H1 (cell line): ENCODE data around the gene MRRF. TPM values are rescaled to one million over a fixed set of nuclear protein-coding genes. Genes with fewer than 3 reads are reported as not detected.

Experiments
- CTCF ChIA-PET: fragments of 300-600 bp; sonication (Branson Sonifier 250); formaldehyde crosslinking; loops from one replicate; lab custom pipeline; 2021; ENCODE audit not compliant: partially characterized antibody; lab: Charles Lee
- POLR2A ChIA-PET: fragments of 300-600 bp; sonication (Branson Sonifier 250); formaldehyde crosslinking; loops from one replicate; lab custom pipeline; 2021; ENCODE audit warnings: inconsistent platforms; ENCODE audit not compliant: partially characterized antibody; lab: Charles Lee
- DNase-seq, 2 experiments: peaks; one replicate each; pipeline versions ENCODE4 v3.0.0 to v3.0.0-alpha.2; 2010 to 2022; ENCODE audit warnings: low spot score in 2 of 2, low read depth in 1 of 2, mixed read lengths in 1 of 2
- FAIRE-seq: peaks from 2 replicates; lab custom pipeline; 2011; peaks lifted over from hg19 to GRCh38; lab: Jason Lieb, UNC
- H2AFZ ChIP-seq: 2 replicates; pipeline ENCODE4 v1.8.1; 2012; ENCODE audit warnings: low read length, inconsistent platforms
- H2AK5ac ChIP-seq: 2 replicates; pipeline ENCODE4 v1.6.1; 2013; ENCODE audit warnings: low read depth, low read length
- H2BK120ac ChIP-seq: replicated peaks from 2 replicates; pipeline ENCODE3; 2013; ENCODE audit warnings: low read depth, low read length, inconsistent platforms
- H2BK12ac ChIP-seq: 2 replicates; pipeline ENCODE4 v1.6.1; 2013; ENCODE audit warnings: low read depth, low read length
- H2BK15ac ChIP-seq: 2 replicates; pipeline ENCODE4 v1.6.1; 2013; ENCODE audit warnings: low read length
- H2BK20ac ChIP-seq: 2 replicates; pipeline ENCODE4 v1.6.1; 2013; ENCODE audit warnings: low read length
- H2BK5ac ChIP-seq: 2 replicates; pipeline ENCODE4 v1.6.1; 2013; ENCODE audit warnings: low read depth, low read length
- H3K14ac ChIP-seq: 2 replicates; pipeline ENCODE4 v1.6.1; 2013; ENCODE audit warnings: inconsistent platforms; ENCODE audit not compliant: insufficient read length
- H3K18ac ChIP-seq: 2 replicates; pipeline ENCODE4 v1.6.1; 2013; ENCODE audit warnings: low read length; ENCODE audit errors: extremely low read depth
- H3K23ac ChIP-seq: 2 replicates; pipeline ENCODE4 v1.6.1; 2013; ENCODE audit warnings: inconsistent platforms; ENCODE audit not compliant: insufficient read length
- H3K23me2 ChIP-seq: 2 replicates; pipeline ENCODE4 v1.6.1; 2013; ENCODE audit warnings: low read depth, low read length
- H3K27ac ChIP-seq: 2 replicates; pipeline ENCODE4 v1.6.1; 2011; ENCODE audit warnings: low read depth, low read length, inconsistent platforms
- H3K27me3 ChIP-seq, 4 experiments: replicated peaks in 1 of 4; 1 replicate in 1 of 4; 2 replicates in 3 of 4; pipeline versions ENCODE4 v1.6.1 to v1.8.1; 2011 to 2013; ENCODE audit warnings: low read length in 3 of 4, mild to moderate bottlenecking in 3 of 4, inconsistent platforms in 2 of 4, mixed read lengths in 2 of 4, moderate library complexity in 1 of 4; ENCODE audit not compliant: control insufficient read depth in 3 of 4, insufficient read depth in 3 of 4; ENCODE audit errors: extremely low read depth in 1 of 4
- H3K36me3 ChIP-seq, 4 experiments: 2 replicates each; pipeline versions ENCODE4 v1.6.1 to v1.8.1; 2011 to 2013; ENCODE audit warnings: mild to moderate bottlenecking in 4 of 4, low read length in 3 of 4, moderate library complexity in 2 of 4, control low read depth in 1 of 4, inconsistent platforms in 1 of 4; ENCODE audit not compliant: insufficient read depth in 4 of 4, control insufficient read depth in 2 of 4
- H3K4ac ChIP-seq: replicated peaks from 2 replicates; pipeline ENCODE3; 2013; ENCODE audit warnings: low read length, low read depth, mixed read lengths, inconsistent platforms; ENCODE audit not compliant: insufficient read length
- H3K4me1 ChIP-seq, 4 experiments: replicated peaks in 1 of 4; 1 replicate in 1 of 4; 2 replicates in 3 of 4; pipeline versions ENCODE4 v1.6.1 to v1.8.1; 2011 to 2013; ENCODE audit warnings: low read length in 3 of 4, inconsistent platforms in 2 of 4, mixed read lengths in 1 of 4; ENCODE audit not compliant: insufficient read depth in 4 of 4, control insufficient read depth in 3 of 4
- H3K4me2 ChIP-seq, 2 experiments: 2 replicates each; pipeline versions ENCODE4 v1.6.1 to v1.8.1; 2011 to 2013; ENCODE audit warnings: low read depth in 2 of 2, low read length in 2 of 2, control low read depth in 1 of 2, inconsistent platforms in 1 of 2, mild to moderate bottlenecking in 1 of 2; ENCODE audit not compliant: insufficient read depth in 1 of 2
- H3K4me3 ChIP-seq, 4 experiments: fragments of 200-600, 300-600 bp in 1 of 4; sonication (generic), shearing (Covaris generic), sonication (Bioruptor Twin) in 1 of 4; 2 replicates each; pipeline versions ENCODE4 v1.5.1 to v1.8.1; 2011 to 2016; ENCODE audit warnings: low read length in 4 of 4, low read depth in 3 of 4, control low read depth in 2 of 4, inconsistent platforms in 2 of 4, mild to moderate bottlenecking in 2 of 4, mixed read lengths in 1 of 4, moderate library complexity in 1 of 4; ENCODE audit not compliant: insufficient read depth in 2 of 4; ENCODE audit errors: extremely low read depth in 1 of 4
- H3K56ac ChIP-seq: replicated peaks from 2 replicates; pipeline ENCODE3; 2013; ENCODE audit warnings: low read depth, mild to moderate bottlenecking, mixed read lengths, low read length, inconsistent platforms; ENCODE audit not compliant: insufficient read length
- H3K79me1 ChIP-seq: 2 replicates; pipeline ENCODE4 v1.6.1; 2013; ENCODE audit warnings: low read depth, low read length, control low read depth
- H3K79me2 ChIP-seq, 2 experiments: 2 replicates each; pipeline versions ENCODE4 v1.6.1 to v1.8.1; 2012 to 2013; ENCODE audit warnings: low read length in 2 of 2, mild to moderate bottlenecking in 2 of 2, inconsistent platforms in 1 of 2; ENCODE audit not compliant: insufficient read depth in 2 of 2, control insufficient read depth in 1 of 2
- H3K9ac ChIP-seq, 4 experiments: replicated peaks in 1 of 4; 1 replicate in 1 of 4; 2 replicates in 3 of 4; pipeline versions ENCODE4 v1.6.1 to v1.8.1; 2011 to 2013; ENCODE audit warnings: low read depth in 3 of 4, low read length in 3 of 4, control low read depth in 2 of 4, mild to moderate bottlenecking in 2 of 4, moderate library complexity in 2 of 4, inconsistent platforms in 1 of 4; ENCODE audit errors: extremely low read depth in 1 of 4
- H3K9me3 ChIP-seq, 2 experiments: 2 replicates each; pipeline versions ENCODE4 v1.6.1 to v1.8.1; 2012 to 2013; ENCODE audit warnings: mild to moderate bottlenecking in 2 of 2, moderate library complexity in 2 of 2, control low read depth in 1 of 2, inconsistent platforms in 1 of 2, low read depth in 1 of 2, low read length in 1 of 2, mixed read lengths in 1 of 2; ENCODE audit not compliant: insufficient read depth in 2 of 2
- H4K20me1 ChIP-seq, 2 experiments: replicated peaks in 1 of 2; 2 replicates each; pipeline versions ENCODE3 to v1.8.1; 2011 to 2013; ENCODE audit warnings: inconsistent platforms in 2 of 2, low read length in 2 of 2, mild to moderate bottlenecking in 1 of 2; ENCODE audit not compliant: insufficient read depth in 2 of 2, control insufficient read depth in 1 of 2
- H4K5ac ChIP-seq: 2 replicates; pipeline ENCODE4 v1.6.1; 2013; ENCODE audit warnings: low read length, low read depth, mixed read lengths, inconsistent platforms; ENCODE audit not compliant: insufficient read length
- H4K8ac ChIP-seq: 2 replicates; pipeline ENCODE4 v1.8.0; 2013; ENCODE audit warnings: mild to moderate bottlenecking, moderate library complexity, low read length, inconsistent platforms; ENCODE audit not compliant: insufficient read depth; ENCODE audit errors: extremely low read depth
- H4K91ac ChIP-seq: replicated peaks from 2 replicates; pipeline ENCODE3; 2013; ENCODE audit warnings: low read length, mixed read lengths, inconsistent platforms; ENCODE audit not compliant: insufficient read length
- JUN ChIP-seq: IDR thresholded peaks from 2 replicates; pipeline ENCODE4 v1.6.1; 2011; ENCODE audit warnings: low read depth, mild to moderate bottlenecking, improper control_type of control experiment, low read length
- KDM5A ChIP-seq: fragments of 200-600 bp; IDR thresholded peaks from 2 replicates; pipeline ENCODE4 v1.7.1; 2012; ENCODE audit warnings: mild to moderate bottlenecking, low read length, inconsistent platforms, mixed read lengths
- RXRA ChIP-seq: IDR thresholded peaks from 2 replicates; pipeline ENCODE4 v1.6.1; 2011; ENCODE audit warnings: low read depth, mild to moderate bottlenecking, low read length, moderate library complexity; ENCODE audit not compliant: insufficient read depth
- SAP30 ChIP-seq: fragments of 300-600 bp; sonication (generic); IDR thresholded peaks from 2 replicates; pipeline ENCODE4 v1.7.1; 2012; ENCODE audit warnings: low read length, moderate library complexity, mild to moderate bottlenecking, inconsistent platforms; ENCODE audit not compliant: insufficient read depth, insufficient replicate concordance
- TCF12 ChIP-seq: IDR thresholded peaks from 2 replicates; pipeline ENCODE4 v1.6.1; 2011; ENCODE audit warnings: low read depth, mild to moderate bottlenecking, low read length
- YY1 ChIP-seq: IDR thresholded peaks from 2 replicates; pipeline ENCODE4 v1.6.1; 2011; ENCODE audit warnings: low read depth, mild to moderate bottlenecking, low read length
- WGBS, 2 experiments: shearing (Covaris generic) in 1 of 2; methylation state at CpG; one replicate each; pipeline versions ENCODE4 v1.1.6 to v1.1.7; 2013 to 2015; ENCODE audit warnings: low lambda C conversion rate in 2 of 2, mixed read lengths in 2 of 2, inconsistent platforms in 1 of 2, low coverage in 1 of 2, missing lambda C conversion rate in 1 of 2; ENCODE audit not compliant: insufficient replicate concordance in 2 of 2, insufficient coverage in 1 of 2, insufficient read length in 1 of 2; ENCODE audit errors: extremely low coverage in 1 of 2, missing lambda C conversion rate in 1 of 2; 5-methylcytosine and 5-hydroxymethylcytosine counted together
- long read RNA-seq, 2 experiments: library from RNA in 1 of 2; library from capped mRNA in 1 of 2; stranded (forward); transcript quantifications; one replicate each; pipeline ENCODE4 v2.0.0, GENCODE V29; 2021; ENCODE audit warnings: inconsistent platforms in 1 of 2
- polyA minus RNA-seq, 3 experiments: library from RNA; depleted of rRNA, polyadenylated mRNA; stranded (reverse); fragments of >200 nt; gene quantifications; 1 replicate in 2 of 3; 2 replicates in 1 of 3; pipeline ENCODE4 v1.2.3, GENCODE V29; 2011
- polyA plus RNA-seq, 7 experiments: library from polyadenylated mRNA; depleted of rRNA in 3 of 7; stranded (reverse) in 5 of 7; unstranded in 2 of 7; fragments of >200 nt in 5 of 7; fragments of 200-250 nt in 2 of 7; gene quantifications; 1 replicate in 5 of 7; 2 replicates in 1 of 7; 4 replicates in 1 of 7; pipeline versions ENCODE4 v1.2.1 to v1.2.3, GENCODE V29; 2011 to 2013; ENCODE audit warnings: missing spikeins in 2 of 7, mixed read lengths in 2 of 7
- total RNA-seq: library from RNA; stranded (reverse); fragmentation: NEBNext Ultra II Directional; extraction: Animal tissue kit (Norgen Biotek cat#: 25700); gene quantifications from 2 replicates; pipeline ENCODE4 v1.2.1, GENCODE V29; 2021

The MRRF gene, protein sequence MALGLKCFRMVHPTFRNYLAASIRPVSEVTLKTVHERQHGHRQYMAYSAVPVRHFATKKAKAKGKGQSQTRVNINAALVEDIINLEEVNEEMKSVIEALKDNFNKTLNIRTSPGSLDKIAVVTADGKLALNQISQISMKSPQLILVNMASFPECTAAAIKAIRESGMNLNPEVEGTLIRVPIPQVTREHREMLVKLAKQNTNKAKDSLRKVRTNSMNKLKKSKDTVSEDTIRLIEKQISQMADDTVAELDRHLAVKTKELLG
- total RNA-seq, result 42.2 and 47.8 TPM in 2 replicates
- polyA plus RNA-seq (2011; rRNA removed), result 16.7 and 29.4 TPM in 2 replicates
- 34.9 TPM for polyA plus RNA-seq (2011; cell fraction: cytosol; rRNA removed)
- polyA plus RNA-seq (2011; cell fraction: nucleus; rRNA removed), result 35.9 TPM
- polyA plus RNA-seq (2012, experiment 1 of 2), result 33.0 to 43.0 TPM (median 39.6 TPM) in 4 replicates
- 8.0 TPM for polyA plus RNA-seq (2012, experiment 2 of 2)
- polyA plus RNA-seq (2013, experiment 1 of 2), result 41.6 TPM
- polyA plus RNA-seq (2013, experiment 2 of 2), result 37.7 TPM
- polyA minus RNA-seq (2011; rRNA and poly(A)+ RNA removed), result 52.5 and 65.8 TPM in 2 replicates
- 20.6 TPM for polyA minus RNA-seq (2011; cell fraction: cytosol; rRNA and poly(A)+ RNA removed)
- polyA minus RNA-seq (2011; cell fraction: nucleus; rRNA and poly(A)+ RNA removed), result 51.0 TPM
- long read RNA-seq, experiment 1, full-length matches to known transcripts, result 6 of 31 reads
- long read RNA-seq, experiment 1, partial matches to known transcripts, result 18 of 31 reads
- long read RNA-seq, experiment 1, other reads (novel, unspliced or antisense), result 7 of 31 reads
- long read RNA-seq, experiment 2, full-length matches to known transcripts, result 24 of 46 reads
- long read RNA-seq, experiment 2, partial matches to known transcripts, result 8 of 46 reads
- long read RNA-seq, experiment 2, other reads (novel, unspliced or antisense), result 14 of 46 reads

DNA sequence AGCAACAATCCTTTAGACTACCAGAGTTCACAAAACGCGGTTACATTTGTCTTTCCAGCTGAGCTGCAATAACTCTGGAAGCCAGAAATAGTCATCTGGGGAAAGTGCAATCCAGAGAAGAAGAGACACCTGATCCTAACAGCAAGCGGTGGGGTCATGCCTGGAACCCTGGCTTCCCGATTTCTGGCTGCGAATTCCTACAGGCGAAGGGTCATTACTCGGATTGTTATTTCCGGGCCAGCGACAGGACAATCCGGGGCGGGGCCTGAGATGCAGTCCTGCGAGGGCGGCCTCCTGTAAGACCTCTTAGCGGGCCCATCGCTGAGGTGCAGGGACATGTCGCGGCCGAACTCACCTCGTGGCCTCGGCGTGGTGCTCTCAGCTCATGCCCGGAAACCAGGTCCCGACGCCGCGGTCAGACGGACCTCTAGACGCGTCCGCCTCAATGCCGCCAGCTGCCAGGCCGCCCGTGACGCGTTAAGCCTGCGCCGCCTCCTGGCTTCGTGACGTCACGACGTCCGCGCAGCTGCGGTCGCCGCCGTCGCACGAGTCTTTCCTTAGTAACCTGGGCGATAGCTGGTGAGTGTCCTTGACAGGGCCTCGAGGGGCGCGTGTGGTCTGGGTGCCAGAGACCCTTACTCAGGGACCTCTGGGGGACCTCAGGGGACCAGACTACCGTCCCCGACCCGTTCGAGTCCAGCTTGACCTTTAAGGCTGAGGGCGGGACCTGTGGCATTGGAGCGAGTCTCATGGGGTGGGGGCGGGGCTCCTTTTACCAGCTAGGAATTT, at the start of gene MRRF, which contains the start of gene RBM18:
Gene MRRF, plus strand, starts transcription at position 523 of the 789 bp plus-strand sequence. CDS start 6,010 bp downstream, outside the sequence.
Gene RBM18, minus strand, starts transcription at position 481 of the 789 bp plus-strand sequence. CDS start 3,348 bp downstream, outside the sequence.
- H4K91ac ChIP-seq, result peak within 1 kb of the TSS; percentile 90
- H4K8ac ChIP-seq, result peak within 1 kb of the TSS; percentile 99
- no peak within 1 kb of the TSS for H3K23ac ChIP-seq
- peaks cover 0 to 41% of the 10 kb centered on the region in 2 experiments; a peak in 3 of 4 replicates for H3K79me2 ChIP-seq
- ChIA-PET POLR2A (interaction anchor here (0.7 to 1.8 kb wide), 15 partner anchors 10 to 103 kb away, joined by 3 to 6 read pairs (median 4); no protein-coding TSS in a partner anchor), CTCF (interaction anchor here (0.7 to 10.6 kb wide), 14 partner anchors 12 to 320 kb away, joined by 3 to 72 read pairs (median 3); no protein-coding TSS in a partner anchor)
- peak within 1 kb of the TSS; percentile 81; the same call in 1 of the 2 replicates for H3K18ac ChIP-seq
- peaks cover 0 to 6% (median 2%) of the 10 kb centered on the region in 4 experiments; a peak in 4 of 7 replicates for H3K4me1 ChIP-seq
- peak within 1 kb of the TSS; percentile 85 for H3K27ac ChIP-seq
- H3K9me3 ChIP-seq, result no peaks in the 10 kb centered on the region
- no peaks in the 10 kb centered on the region for H4K20me1 ChIP-seq
- peak within 1 kb of the TSS; percentile 75 for H2AFZ ChIP-seq
- no peaks in the 10 kb centered on the region for H3K27me3 ChIP-seq
- H4K5ac ChIP-seq, result peak within 1 kb of the TSS; percentile 94
- H3K4ac ChIP-seq, result peak within 1 kb of the TSS; percentile 13
- 3% methylated on average over 58 of the region's 60 CpGs; no CpG with 5 or more reads in 1 of the 2 experiments for WGBS, 2 experiments
- peak within 1 kb of the TSS; percentile 78 to 92 (median 88) for H3K4me3 ChIP-seq
- H3K56ac ChIP-seq, result peak within 1 kb of the TSS; percentile 88
- H3K36me3 ChIP-seq, result peaks cover 2 to 8% (median 5%) of the 10 kb centered on the region in 4 experiments; a peak in 6 of 8 replicates
- FAIRE-seq, result no peak
- no peak within 1 kb of the TSS for H2BK20ac ChIP-seq
- H2BK12ac ChIP-seq, result no peak within 1 kb of the TSS
- no peak within 1 kb of the TSS for H3K14ac ChIP-seq
- H2BK15ac ChIP-seq, result no peak within 1 kb of the TSS; the same call in 1 of the 2 replicates
- no peak within 1 kb of the TSS for H2AK5ac ChIP-seq
- peak; percentile 77 to 97 for DNase-seq
- peaks cover 4% of the 10 kb centered on the region; the same call in 1 of the 2 replicates for H3K23me2 ChIP-seq
- H3K4me2 ChIP-seq, result peak within 1 kb of the TSS; percentile 84 to 85
- H2BK5ac ChIP-seq, result peak within 1 kb of the TSS; percentile 89
- peaks cover 4% of the 10 kb centered on the region; the same call in 1 of the 2 replicates for H3K79me1 ChIP-seq
- no peak within 1 kb of the TSS for H2BK120ac ChIP-seq
- H3K9ac ChIP-seq, result peak within 1 kb of the TSS; percentile 51 to 90 (median 86)
- TF ChIP-seq SAP30 (peak; percentile 37), JUN (no peak), TCF12 (peak; percentile 45; the same call in 1 of the 2 replicates), YY1 (no peak), KDM5A (peak; percentile 79), RXRA (no peak)
